Mucosa of descending colon (tissue), 3 donors: ENCODE measurements around the gene BEGAIN. TPM values are rescaled to one million over a fixed set of nuclear protein-coding genes. Genes with fewer than 3 reads are reported as not detected.

Experiments
- ATAC-seq: fragments of 200-7000 bp; cut with Tn5 transposase; one replicate; pipeline ENCODE4 v1.9.1; 2020; ENCODE audit warnings: mild to moderate bottlenecking, moderate library complexity
- DNase-seq, 3 donors: peaks; one replicate each; pipeline ENCODE4 v3.0.0-alpha.2; 2020
- H3K36me3 ChIP-seq: fragments of 200-600 bp; one replicate; pipeline ENCODE4 v1.8.0; 2021; ENCODE audit warnings: low read depth, mild to moderate bottlenecking
- H3K4me1 ChIP-seq: fragments of 200-600 bp; one replicate; pipeline ENCODE4 v1.8.0; 2021; ENCODE audit warnings: low read depth, mild to moderate bottlenecking
- H3K4me3 ChIP-seq: fragments of 200-600 bp; one replicate; pipeline ENCODE4 v1.8.0; 2021; ENCODE audit warnings: mild to moderate bottlenecking
- H3K9me3 ChIP-seq: fragments of 200-600 bp; one replicate; pipeline ENCODE4 v1.8.0; 2021; ENCODE audit warnings: mild to moderate bottlenecking
- CTCF ChIP-seq: fragments of 200-600 bp; IDR thresholded peaks from one replicate; pipeline ENCODE4 v1.8.0; 2022; ENCODE audit warnings: antibody characterized with exemption, mild to moderate bottlenecking
- intact Hi-C, 2 donors: fragments of 100-400 bp; cut with DNase I in 1 of 2; cut with micrococcal nuclease in 1 of 2; formaldehyde crosslinking; loops; one replicate each; pipeline versions ENCODE4 v1.11.0 to v1.11.1; 2022; cut with DNase I, micrococcal nuclease
- total RNA-seq, 3 donors: library from RNA; stranded (reverse); fragmentation: NEBNext Ultra II Directional in 2 of 3; extraction: Animal tissue kit (Norgen Biotek cat#: 25700) in 2 of 3; gene quantifications; one replicate each; pipeline versions ENCODE4 v1.2.1 to v1.2.4, GENCODE V29; 2021 to 2023
- donor health status: DM: no; HTN: no; CAD: no; lungs with moderate emphysema.
- donor health status: DM: no; HTN: no; CAD: no.
- donor health status: DM: no; HTN: yes; CAD: no.

Gene BEGAIN
- total RNA-seq, 3 donors from 2014 or later, result 0.75 to 2.5 (median 1.1) TPM

GRCh38 chr14:100551056-100551455 lies 36.2 kb downstream of the BEGAIN start:
- H3K36me3 ChIP-seq, result no peaks in the 10 kb centered on the region
- DNase-seq, result no peak
- no peak for ATAC-seq
- no peak overlapping the region for H3K4me3 ChIP-seq
- H3K4me1 ChIP-seq, result peaks cover 34% of the 10 kb centered on the region
- H3K9me3 ChIP-seq, result no peaks in the 10 kb centered on the region
- intact Hi-C loops, result no loop called here
- no peak for TF ChIP-seq CTCF

GRCh38 chr14:100549834-100550625 lies 37.2 kb downstream of the BEGAIN start:
- DNase-seq (no peak), ATAC-seq (no peak)
- Histone ChIP-seq H3K9me3 (no peaks in the 10 kb centered on the region), H3K4me3 (no peak overlapping the region), H3K36me3 (no peaks in the 10 kb centered on the region), H3K4me1 (peaks cover 42% of the 10 kb centered on the region)
- intact Hi-C loops, result loop anchor here in 1 of 2 donors (10.0 kb wide), 1 partner anchor 95 kb away; no protein-coding TSS in a partner anchor
- TF ChIP-seq CTCF, result no peak

- no peak for ATAC-seq
- H3K36me3 ChIP-seq, result no peaks in the 10 kb centered on the region
- peaks cover 39% of the 10 kb centered on the region for H3K4me1 ChIP-seq
- TF ChIP-seq CTCF, result no peak
- intact Hi-C loops, result loop anchor here in 1 of 2 donors (10.0 kb wide), 1 partner anchor 96 kb away; no protein-coding TSS in a partner anchor
- no peak for DNase-seq
- H3K4me3 ChIP-seq, result no peak overlapping the region
- H3K9me3 ChIP-seq, result no peaks in the 10 kb centered on the region
Observed at GRCh38 chr14:100548939-100549338, 38.3 kb downstream of the BEGAIN start.

DNA sequence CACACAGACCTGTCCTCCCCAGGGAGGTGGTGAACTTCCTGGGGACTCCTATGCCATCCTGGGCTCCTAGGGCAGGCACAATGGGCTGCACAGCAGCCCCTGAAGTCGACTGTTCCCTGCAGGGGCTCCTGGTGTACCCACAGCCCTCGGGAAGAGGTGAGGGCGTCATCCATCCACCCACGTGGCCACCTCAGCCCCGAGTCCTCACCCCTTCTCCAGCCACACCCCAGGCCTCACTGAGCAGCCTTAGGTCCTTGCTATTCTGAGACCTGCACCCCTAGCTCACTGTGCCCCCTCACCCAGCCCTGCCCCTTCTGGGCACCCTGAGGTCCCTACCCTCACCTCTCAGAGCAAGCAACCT lies 38.9 kb downstream of the BEGAIN start:
- intact Hi-C loops, result loop anchor here in 1 of 2 donors (10.0 kb wide), 1 partner anchor 97 kb away; no protein-coding TSS in a partner anchor

GRCh38 chr14:100547633-100548294 lies 39.5 kb downstream of the BEGAIN start:
- peaks cover 35% of the 10 kb centered on the region for H3K4me1 ChIP-seq
- no peaks in the 10 kb centered on the region for H3K9me3 ChIP-seq
- TF ChIP-seq CTCF, result no peak
- intact Hi-C loops, result loop anchor here in 1 of 2 donors (10.0 kb wide), 1 partner anchor 97 kb away; no protein-coding TSS in a partner anchor
- peak; percentile 72 to 91 (median 86) for DNase-seq
- peak; percentile 68 for ATAC-seq
- H3K4me3 ChIP-seq, result no peak overlapping the region
- no peaks in the 10 kb centered on the region for H3K36me3 ChIP-seq

More for the DNA sequence above, 38.9 kb downstream of the BEGAIN start:
- Histone ChIP-seq H3K9me3 (no peaks in the 10 kb centered on the region), H3K4me1 (peaks cover 35% of the 10 kb centered on the region), H3K36me3 (no peaks in the 10 kb centered on the region), H3K4me3 (no peak overlapping the region)
- DNase-seq, result peak in 2 of 3 donors; percentile 26 to 62
- TF ChIP-seq CTCF, result no peak
- no peak for ATAC-seq
